Tibial nerve (tissue), 4 donors: ENCODE data around the gene ARMH3. TPM values are rescaled to one million over a fixed set of nuclear protein-coding genes. Genes with fewer than 3 reads are reported as not detected.

ENCODE experiments used
- DNase-seq, 2 donors: peaks; one replicate each; pipeline ENCODE4 v3.0.0-alpha.2; 2019; ENCODE audit warnings: low spot score in 2 of 2
- H3K27ac ChIP-seq, 4 donors: fragments of 200-600 bp; sonication (generic) in 3 of 4; one replicate each; pipeline ENCODE4 v1.5.1; 2017 to 2019; ENCODE audit warnings: mild to moderate bottlenecking in 1 of 4
- H3K27me3 ChIP-seq, 2 donors: fragments of 200-600 bp; sonication (generic) in 1 of 2; one replicate each; pipeline versions ENCODE4 v1.5.1 to v1.6.0; 2017 to 2019
- H3K36me3 ChIP-seq, 3 donors: fragments of 200-600 bp; sonication (generic); one replicate each; pipeline ENCODE4 v1.5.1; 2018 to 2019
- H3K4me1 ChIP-seq, 4 donors: fragments of 200-600 bp; sonication (generic) in 3 of 4; one replicate each; pipeline ENCODE4 v1.5.1; 2017 to 2019
- H3K4me3 ChIP-seq, 4 donors: fragments of 200-600 bp; sonication (generic) in 3 of 4; one replicate each; pipeline ENCODE4 v1.5.1; 2017 to 2019; ENCODE audit warnings: mild to moderate bottlenecking in 1 of 4, moderate library complexity in 1 of 4
- H3K9me3 ChIP-seq, 4 donors: fragments of 200-600 bp; sonication (generic) in 3 of 4; one replicate each; pipeline ENCODE4 v1.5.1; 2017 to 2019
- CTCF ChIP-seq, 5 experiments: fragments of 200-600 bp in 3 of 5; fragments of 450-650 bp in 2 of 5; sonication (generic) in 3 of 5; IDR thresholded peaks; one replicate each; pipeline ENCODE4 v1.5.1; 2016 to 2019; ENCODE audit warnings: antibody characterized with exemption in 5 of 5, mild to moderate bottlenecking in 3 of 5, moderate library complexity in 2 of 5
- EP300 ChIP-seq, 2 donors: sonication (generic); formaldehyde crosslinking; IDR thresholded peaks; one replicate each; pipeline ENCODE4 v1.6.1; 2017; ENCODE audit warnings: antibody characterized with exemption in 2 of 2, mild to moderate bottlenecking in 1 of 2
- POLR2A ChIP-seq, 2 donors: fragments of 450-650 bp; IDR thresholded peaks; one replicate each; pipeline ENCODE4 v1.6.1; 2017; ENCODE audit warnings: antibody characterized with exemption in 2 of 2, mild to moderate bottlenecking in 2 of 2, moderate library complexity in 2 of 2
- WGBS, 2 donors: methylation state at CpG; one replicate each; pipeline ENCODE4 v1.1.5; 2018; 5-methylcytosine and 5-hydroxymethylcytosine counted together
- total RNA-seq, 4 donors: library from RNA; depleted of rRNA; stranded (reverse); fragments of >200 nt; gene quantifications; one replicate each; pipeline ENCODE4 v1.1.0, GENCODE V29; 2016

The ARMH3 gene
- total RNA-seq, 4 donors from 2014 or later = 16.9 to 19.5 (median 18.5) TPM

GRCh38 chr10:101968940-101969321, 87.0 kb downstream of the ARMH3 start:
- TF ChIP-seq EP300 (IDR thresholded peaks at IDR 0.05) = no peak
- no peak for TF ChIP-seq CTCF (IDR thresholded peaks at IDR 0.05)
- no peak for TF ChIP-seq POLR2A (IDR thresholded peaks at IDR 0.05)
- no peak for DNase-seq
- Histone ChIP-seq H3K36me3 (peaks cover 0 to 47% (median 0%) of the 10 kb centered on the region in 3 donors), H3K27me3 (no peaks in the 10 kb centered on the region), H3K9me3 (no peaks in the 10 kb centered on the region), H3K27ac (no peak overlapping the region), H3K4me1 (peaks cover 0 to 13% (median 8%) of the 10 kb centered on the region in 4 donors), H3K4me3 (no peak overlapping the region)
- whole genome bisulfite sequencing, 2 donors = 73 to 82% methylated on average over 1 of the region's 1 CpG

- Histone ChIP-seq H3K4me3 (no peak overlapping the region), H3K36me3 (peaks cover 0 to 52% (median 0%) of the 10 kb centered on the region in 3 donors), H3K27me3 (no peaks in the 10 kb centered on the region), H3K27ac (no peak overlapping the region), H3K9me3 (no peaks in the 10 kb centered on the region), H3K4me1 (peaks cover 0 to 7% (median 3%) of the 10 kb centered on the region in 4 donors)
- TF ChIP-seq EP300 (IDR thresholded peaks at IDR 0.05) (no peak), CTCF (IDR thresholded peaks at IDR 0.05) (no peak), POLR2A (IDR thresholded peaks at IDR 0.05) (no peak)
- no peak for DNase-seq
- 89 to 91% methylated on average over 2 of the region's 2 CpGs for WGBS, 2 donors
These were observed 87.6 kb downstream of the ARMH3 start for GRCh38 chr10:101968286-101968939.

GRCh38 chr10:101967713-101968112, 88.3 kb downstream of the ARMH3 start:
- no peak overlapping the region for H3K4me3 ChIP-seq
- H3K27me3 ChIP-seq = no peaks in the 10 kb centered on the region
- no peaks in the 10 kb centered on the region for H3K9me3 ChIP-seq
- TF ChIP-seq POLR2A (IDR thresholded peaks at IDR 0.05) = no peak
- TF ChIP-seq CTCF (IDR thresholded peaks at IDR 0.05) = no peak
- no peak for TF ChIP-seq EP300 (IDR thresholded peaks at IDR 0.05)
- peaks cover 0 to 52% (median 0%) of the 10 kb centered on the region in 3 donors for H3K36me3 ChIP-seq
- peaks cover 0 to 7% (median 0%) of the 10 kb centered on the region in 4 donors for H3K4me1 ChIP-seq
- H3K27ac ChIP-seq = no peak overlapping the region
- no peak for DNase-seq
- 75 to 85% methylated on average over 3 of the region's 3 CpGs for WGBS, 2 donors

- DNase-seq = no peak
- H3K4me3 ChIP-seq = no peak overlapping the region
- H3K27me3 ChIP-seq = no peaks in the 10 kb centered on the region
- no peak overlapping the region for H3K27ac ChIP-seq
- TF ChIP-seq EP300 (IDR thresholded peaks at IDR 0.05) = no peak
- TF ChIP-seq CTCF (IDR thresholded peaks at IDR 0.05) = no peak
- TF ChIP-seq POLR2A (IDR thresholded peaks at IDR 0.05) = no peak
- no peaks in the 10 kb centered on the region for H3K9me3 ChIP-seq
- WGBS, 2 donors = 95 to 98% methylated on average over 2 of the region's 2 CpGs
- peaks cover 0 to 47% (median 0%) of the 10 kb centered on the region in 3 donors for H3K36me3 ChIP-seq
- peaks cover 0 to 7% (median 0%) of the 10 kb centered on the region in 4 donors for H3K4me1 ChIP-seq
These were observed 88.9 kb downstream of the ARMH3 start for GRCh38 chr10:101967119-101967518.

- Histone ChIP-seq H3K9me3 (no peaks in the 10 kb centered on the region), H3K27me3 (no peaks in the 10 kb centered on the region), H3K4me1 (peaks cover 0 to 7% (median 0%) of the 10 kb centered on the region in 4 donors), H3K4me3 (no peak overlapping the region), H3K27ac (no peak overlapping the region), H3K36me3 (peaks cover 0 to 38% (median 0%) of the 10 kb centered on the region in 3 donors)
- 54 to 62% methylated on average over 3 of the region's 3 CpGs for WGBS, 2 donors
- TF ChIP-seq EP300 (IDR thresholded peaks at IDR 0.05) (no peak), CTCF (IDR thresholded peaks at IDR 0.05) (no peak), POLR2A (IDR thresholded peaks at IDR 0.05) (no peak)
- DNase-seq = no peak
These were observed 90.8 kb downstream of the ARMH3 start for GRCh38 chr10:101965075-101965765.
